Loucy (cell line): ENCODE results near the gene STPG1.

Experiments
- CTCF ChIP-seq: fragments of 200-600 bp; sonication (generic); conservative IDR thresholded peaks from 2 replicates; pipeline ENCODE4 v1.5.1; 2014; ENCODE audit warnings: mild to moderate bottlenecking, antibody characterized with exemption, low read length
- EZH2phosphoT487 ChIP-seq: fragments of 200-600 bp; IDR thresholded peaks from 2 replicates; pipeline ENCODE4 v1.6.1; 2018; ENCODE audit warnings: antibody characterized with exemption, mild to moderate bottlenecking, moderate library complexity, borderline replicate concordance

DNA sequence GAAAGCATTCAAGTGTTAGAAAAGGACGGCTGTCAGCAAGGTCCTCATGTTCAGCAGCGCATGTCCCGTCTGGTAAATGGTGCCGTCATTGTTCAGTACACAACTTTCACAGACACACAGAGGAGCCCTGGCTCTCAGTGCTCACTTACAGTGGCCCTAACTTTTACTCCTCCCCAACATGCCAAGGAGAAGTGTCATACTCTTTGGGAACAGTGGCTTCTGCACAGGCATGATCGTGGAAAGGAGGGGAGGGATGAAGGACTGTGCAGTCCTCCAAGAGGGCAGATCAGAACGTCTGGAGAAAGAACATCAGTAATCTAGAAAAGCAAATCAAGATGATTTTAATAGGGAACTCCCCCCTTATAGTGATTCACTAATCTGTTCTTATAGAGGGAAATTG lies 98.2 kb downstream of the STPG1 start:
- TF ChIP-seq CTCF (no peak), EZH2phosphoT487 (no peak)
